H9 (cell line): ENCODE data around the gene MYOM1. TPM values are rescaled to one million over a fixed set of nuclear protein-coding genes. Genes with fewer than 3 reads are reported as not detected.

Experiments
- DNase-seq: peaks from one replicate; pipeline ENCODE4 v3.0.0-alpha.2; 2017
- H2AFZ ChIP-seq: one replicate; pipeline ENCODE4 v1.6.1; 2013; ENCODE audit warnings: mild to moderate bottlenecking, low read length, control low read depth, moderate library complexity
- H2AK5ac ChIP-seq: 2 replicates; pipeline ENCODE4 v1.6.1; 2013; ENCODE audit warnings: low read length, control low read depth, mixed read lengths; ENCODE audit not compliant: insufficient read length
- H2BK120ac ChIP-seq: one replicate; pipeline ENCODE4 v1.6.1; 2013; ENCODE audit warnings: low read depth, mild to moderate bottlenecking, low read length, control low read depth, inconsistent platforms; ENCODE audit not compliant: poor library complexity, severe bottlenecking
- H2BK12ac ChIP-seq: 2 replicates; pipeline ENCODE4 v1.6.1; 2013; ENCODE audit warnings: low read length, control low read depth, mixed read lengths, low read depth; ENCODE audit not compliant: insufficient read length
- H2BK15ac ChIP-seq: 2 replicates; pipeline ENCODE4 v1.6.1; 2013; ENCODE audit warnings: low read depth, low read length, control low read depth
- H2BK20ac ChIP-seq: one replicate; pipeline ENCODE4 v1.6.1; 2013; ENCODE audit warnings: low read depth, mild to moderate bottlenecking, low read length, control low read depth, inconsistent platforms; ENCODE audit not compliant: poor library complexity, severe bottlenecking
- H2BK5ac ChIP-seq: 2 replicates; pipeline ENCODE4 v1.6.1; 2013; ENCODE audit warnings: low read length, control low read depth, mixed read lengths; ENCODE audit not compliant: insufficient read length
- H3K14ac ChIP-seq: 2 replicates; pipeline ENCODE4 v1.6.1; 2013; ENCODE audit warnings: low read length, control low read depth; ENCODE audit not compliant: insufficient read depth
- H3K18ac ChIP-seq: 2 replicates; pipeline ENCODE4 v1.6.1; 2013; ENCODE audit warnings: low read depth, mild to moderate bottlenecking, mixed read lengths, low read length, control low read depth; ENCODE audit not compliant: insufficient read length
- H3K23ac ChIP-seq: 2 replicates; pipeline ENCODE4 v1.6.1; 2013; ENCODE audit warnings: low read length, control low read depth, mixed read lengths, low read depth; ENCODE audit not compliant: insufficient read length
- H3K23me2 ChIP-seq: 2 replicates; pipeline ENCODE4 v1.6.1; 2013; ENCODE audit warnings: low read depth, mild to moderate bottlenecking, mixed read lengths, low read length, control low read depth; ENCODE audit not compliant: insufficient read length, poor library complexity, severe bottlenecking
- H3K27ac ChIP-seq: 2 replicates; pipeline ENCODE4 v1.5.1; 2013; ENCODE audit warnings: low read length, control low read depth, mixed read lengths, low read depth; ENCODE audit not compliant: insufficient read length
- H3K27me3 ChIP-seq: 2 replicates; pipeline ENCODE4 v1.6.1; 2013; ENCODE audit warnings: low read length, control low read depth, inconsistent platforms; ENCODE audit not compliant: insufficient read depth
- H3K4ac ChIP-seq: 2 replicates; pipeline ENCODE4 v1.6.1; 2013; ENCODE audit warnings: low read depth, mild to moderate bottlenecking, control low read depth, inconsistent platforms, low read length, moderate library complexity
- H3K4me1 ChIP-seq: 2 replicates; pipeline ENCODE4 v1.6.1; 2013; ENCODE audit warnings: low read length, control low read depth, inconsistent platforms; ENCODE audit not compliant: insufficient read depth
- H3K4me2 ChIP-seq: 2 replicates; pipeline ENCODE4 v1.6.1; 2013; ENCODE audit warnings: low read length, control low read depth, mixed read lengths; ENCODE audit not compliant: insufficient read length, insufficient read depth
- H3K56ac ChIP-seq: 2 replicates; pipeline ENCODE4 v1.6.1; 2013; ENCODE audit warnings: low read depth, mild to moderate bottlenecking, mixed read lengths, low read length, control low read depth; ENCODE audit not compliant: insufficient read length
- H3K79me1 ChIP-seq: 2 replicates; pipeline ENCODE4 v1.6.1; 2013; ENCODE audit warnings: low read depth, mild to moderate bottlenecking, moderate library complexity, low read length, control low read depth, inconsistent platforms; ENCODE audit not compliant: insufficient read depth, poor library complexity, severe bottlenecking
- H3K79me2 ChIP-seq: 2 replicates; pipeline ENCODE4 v1.6.1; 2013; ENCODE audit warnings: low read length, control low read depth, inconsistent platforms; ENCODE audit not compliant: insufficient read depth
- H3K9ac ChIP-seq: 2 replicates; pipeline ENCODE4 v1.6.1; 2013; ENCODE audit warnings: low read length, control low read depth, mixed read lengths; ENCODE audit not compliant: insufficient read length; ENCODE audit errors: extremely low read depth
- H3K9me3 ChIP-seq: one replicate; pipeline ENCODE4 v1.6.1; 2013; ENCODE audit warnings: low read depth, low read length, inconsistent platforms; ENCODE audit not compliant: control insufficient read depth
- H3T11ph ChIP-seq: one replicate; pipeline ENCODE4 v1.6.1; 2013; ENCODE audit warnings: mild to moderate bottlenecking, low read length, control low read depth, inconsistent platforms
- H4K20me1 ChIP-seq: one replicate; pipeline ENCODE4 v1.6.1; 2013; ENCODE audit not compliant: control insufficient read depth, insufficient read length, insufficient read depth
- H4K5ac ChIP-seq: 2 replicates; pipeline ENCODE4 v1.6.1; 2013; ENCODE audit warnings: low read depth, mild to moderate bottlenecking, mixed read lengths, low read length, control low read depth; ENCODE audit not compliant: insufficient read length
- H4K8ac ChIP-seq: replicated peaks from 2 replicates; pipeline ENCODE4 v1.6.1; 2013; ENCODE audit warnings: low read length, control low read depth, mixed read lengths, low read depth; ENCODE audit not compliant: insufficient read length
- H4K91ac ChIP-seq: 2 replicates; pipeline ENCODE4 v1.6.1; 2013; ENCODE audit warnings: low read depth, mild to moderate bottlenecking, moderate library complexity, mixed read lengths, low read length, control low read depth; ENCODE audit not compliant: insufficient read length
- H3K27ac Mint-ChIP-seq, 3 experiments: 2 replicates in 2 of 3; 3 replicates in 1 of 3; pipeline ENCODE4 v1.8.0; 2020 to 2021; ENCODE audit warnings: mixed read lengths in 3 of 3, mild to moderate bottlenecking in 1 of 3, moderate library complexity in 1 of 3
- H3K27me3 Mint-ChIP-seq: 2 replicates; pipeline ENCODE4 v1.8.0; 2021; ENCODE audit warnings: low read depth, mild to moderate bottlenecking, moderate library complexity, mixed read lengths
- H3K36me3 Mint-ChIP-seq, 3 experiments: 2 replicates in 2 of 3; 3 replicates in 1 of 3; pipeline ENCODE4 v1.8.0; 2020 to 2021; ENCODE audit warnings: low read depth in 3 of 3, mixed read lengths in 3 of 3; ENCODE audit not compliant: insufficient read depth in 1 of 3
- H3K4me1 Mint-ChIP-seq, 2 experiments: 2 replicates each; pipeline ENCODE4 v1.8.0; 2020; ENCODE audit warnings: mixed read lengths in 2 of 2
- H3K4me3 Mint-ChIP-seq, 2 experiments: 2 replicates in 1 of 2; 3 replicates in 1 of 2; pipeline ENCODE4 v1.8.0; 2020 to 2021; ENCODE audit warnings: mild to moderate bottlenecking in 2 of 2, mixed read lengths in 2 of 2, moderate library complexity in 1 of 2
- H3K9me3 Mint-ChIP-seq, 2 experiments: 2 replicates in 1 of 2; 3 replicates in 1 of 2; pipeline ENCODE4 v1.8.0; 2020; ENCODE audit warnings: mild to moderate bottlenecking in 2 of 2, mixed read lengths in 2 of 2, moderate library complexity in 1 of 2
- CTCF ChIP-seq: fragments of 200-600 bp; sonication (generic); conservative IDR thresholded peaks from 3 replicates; pipeline ENCODE4 v1.8.0; 2021; ENCODE audit warnings: antibody characterized with exemption, mild to moderate bottlenecking
- WGBS: extraction: QIAGEN DNeasy Blood & Tissue Kit; methylation state at CpG from one replicate; pipeline ENCODE4 v1.1.7; 2013; ENCODE audit warnings: missing lambda C conversion rate, low lambda C conversion rate, mixed read lengths; ENCODE audit not compliant: insufficient read length; ENCODE audit errors: extremely low coverage; 5-methylcytosine and 5-hydroxymethylcytosine counted together
- total RNA-seq: library from RNA; stranded (reverse); gene quantifications from 2 replicates; pipeline ENCODE4 v1.2.1, GENCODE V29; 2021

MYOM1 gene
- total RNA-seq, 1 experiment from 2014 or later: 0.17 TPM

GRCh38 chr18:3054214-3054613 is 165.6 kb downstream of the MYOM1 start:
- Histone ChIP-seq H3T11ph (no peak overlapping the region), H3K23me2 (no peaks in the 10 kb centered on the region), H3K18ac (no peak overlapping the region), H4K20me1 (no peaks in the 10 kb centered on the region), H3K14ac (no peak overlapping the region), H2AFZ (no peak overlapping the region), H3K4me2 (no peak overlapping the region), H4K8ac (no peak overlapping the region), H3K4me1 (no peaks in the 10 kb centered on the region; the same call in 1 of the 2 replicates), H3K4ac (no peak overlapping the region), H3K79me1 (no peaks in the 10 kb centered on the region), H3K79me2 (no peaks in the 10 kb centered on the region), H2BK5ac (no peak overlapping the region), H2BK20ac (no peak overlapping the region), H3K56ac (no peak overlapping the region), H3K23ac (no peak overlapping the region), H3K27ac (no peak overlapping the region), H3K9ac (no peak overlapping the region), H2BK120ac (no peak overlapping the region), H2BK15ac (no peak overlapping the region), H4K5ac (no peak overlapping the region), H4K91ac (no peak overlapping the region), H3K27me3 (no peaks in the 10 kb centered on the region), H3K9me3 (no peaks in the 10 kb centered on the region), H2AK5ac (no peak overlapping the region), H2BK12ac (no peak overlapping the region)
- TF ChIP-seq CTCF: no peak
- WGBS: 100% methylated on average over 3 of the region's 6 CpGs
- Mint-ChIP-seq H3K9me3 (peaks cover 8 to 11% of the 10 kb centered on the region in 2 experiments; a peak in 4 of 5 replicates), H3K27me3 (no peaks in the 10 kb centered on the region), H3K4me1 (peaks cover 15 to 18% of the 10 kb centered on the region in 2 experiments), H3K4me3 (no peak overlapping the region; a peak in 1 of 5 replicates), H3K36me3 (peaks cover 0 to 14% (median 3%) of the 10 kb centered on the region in 3 experiments; a peak in 5 of 7 replicates), H3K27ac (no peak overlapping the region)
- no peak for DNase-seq
